ENCODE results near the gene MSRB1. TPM values are rescaled to one million over a fixed set of nuclear protein-coding genes. Genes with fewer than 3 reads are reported as not detected.

The MSRB1 gene
- total and polyA plus RNA-seq, 4 donors = 32.2 to 169 (median 98.0) TPM

- peak within 1 kb of the TSS; percentile 80 to 92 (median 90) for H3K4me3 ChIP-seq (ENCODE audit: low read depth in 1 of 3, low read length in 3 of 3)
- peak within 1 kb of the TSS; percentile 50 to 77 for H3K27ac ChIP-seq (ENCODE audit: low read depth in 1 of 2, low read length in 2 of 2)
- H3K9me3 ChIP-seq (ENCODE audit: control insufficient read depth in 4 of 4, low read length in 3 of 4) = no peaks in the 10 kb centered on the region
These were observed 16.5 kb upstream of the MSRB1 start, which contains the start of gene NDUFB10 for GRCh38 chr16:1959269-1960039. Gene NDUFB10, plus strand, starts transcription at chr16:1959538. Its CDS starts 87 bp downstream, at chr16:1959625.

GRCh38 chr16:1958715-1959268, 15.8 kb upstream of the MSRB1 start:
- Histone ChIP-seq H3K9me3 (ENCODE audit: control insufficient read depth in 4 of 4, low read length in 3 of 4) (no peaks in the 10 kb centered on the region), H3K27me3 (ENCODE audit: control insufficient read depth in 4 of 4, insufficient read depth in 4 of 4, low read length in 3 of 4) (no peaks in the 10 kb centered on the region), H3K9ac (ENCODE audit: low read depth in 1 of 2, low read length in 2 of 2) (peak overlapping the region in 1 of 2 donors; percentile 72), H3K27ac (ENCODE audit: low read depth in 1 of 2, low read length in 2 of 2) (peak overlapping the region in 1 of 2 donors; percentile 50), H3K4me3 (ENCODE audit: low read depth in 1 of 3, low read length in 3 of 3) (peak overlapping the region in 1 of 3 donors; percentile 92), H3K36me3 (ENCODE audit: control insufficient read depth in 4 of 4, insufficient read depth in 3 of 4, low read depth in 1 of 4, low read length in 3 of 4) (peaks cover 0 to 26% (median 7%) of the 10 kb centered on the region in 4 donors), H3K4me1 (ENCODE audit: control insufficient read depth in 4 of 4, insufficient read depth in 4 of 4, low read length in 3 of 4) (peaks cover 4 to 26% (median 21%) of the 10 kb centered on the region in 4 donors)
- DNase-seq (ENCODE audit: low spot score) = no peak
- WGBS = 29% methylated on average over 14 of the region's 14 CpGs
- no peak for TF ChIP-seq EGR1 (IDR thresholded peaks at IDR 0.05; ENCODE audit: low read depth in 2 of 2)
- no peak for TF ChIP-seq YY1 (IDR thresholded peaks at IDR 0.05)
- no peak for TF ChIP-seq HNF4A (conservative IDR thresholded peaks at IDR 0.05)
- TF ChIP-seq JUND (IDR thresholded peaks at IDR 0.05) = no peak
- no peak for TF ChIP-seq REST (IDR thresholded peaks at IDR 0.05)
- TF ChIP-seq FOXA1 (IDR thresholded peaks at IDR 0.05) = no peak
- no peak for TF ChIP-seq NR2F2 (IDR thresholded peaks at IDR 0.05)
- TF ChIP-seq HNF4G (IDR thresholded peaks at IDR 0.05) = no peak
- TF ChIP-seq TAF1 (conservative IDR thresholded peaks at IDR 0.05) = no peak
- no peak for TF ChIP-seq SP1 (IDR thresholded peaks at IDR 0.05)
- TF ChIP-seq, protein P1, sequence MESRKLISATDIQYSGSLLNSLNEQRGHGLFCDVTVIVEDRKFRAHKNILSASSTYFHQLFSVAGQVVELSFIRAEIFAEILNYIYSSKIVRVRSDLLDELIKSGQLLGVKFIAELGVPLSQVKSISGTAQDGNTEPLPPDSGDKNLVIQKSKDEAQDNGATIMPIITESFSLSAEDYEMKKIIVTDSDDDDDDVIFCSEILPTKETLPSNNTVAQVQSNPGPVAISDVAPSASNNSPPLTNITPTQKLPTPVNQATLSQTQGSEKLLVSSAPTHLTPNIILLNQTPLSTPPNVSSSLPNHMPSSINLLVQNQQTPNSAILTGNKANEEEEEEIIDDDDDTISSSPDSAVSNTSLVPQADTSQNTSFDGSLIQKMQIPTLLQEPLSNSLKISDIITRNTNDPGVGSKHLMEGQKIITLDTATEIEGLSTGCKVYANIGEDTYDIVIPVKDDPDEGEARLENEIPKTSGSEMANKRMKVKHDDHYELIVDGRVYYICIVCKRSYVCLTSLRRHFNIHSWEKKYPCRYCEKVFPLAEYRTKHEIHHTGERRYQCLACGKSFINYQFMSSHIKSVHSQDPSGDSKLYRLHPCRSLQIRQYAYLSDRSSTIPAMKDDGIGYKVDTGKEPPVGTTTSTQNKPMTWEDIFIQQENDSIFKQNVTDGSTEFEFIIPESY (IDR thresholded peaks at IDR 0.05) = no peak
- TF ChIP-seq, protein P2, sequence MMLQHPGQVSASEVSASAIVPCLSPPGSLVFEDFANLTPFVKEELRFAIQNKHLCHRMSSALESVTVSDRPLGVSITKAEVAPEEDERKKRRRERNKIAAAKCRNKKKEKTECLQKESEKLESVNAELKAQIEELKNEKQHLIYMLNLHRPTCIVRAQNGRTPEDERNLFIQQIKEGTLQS (IDR thresholded peaks at IDR 0.05) = no peak
- no peak for TF ChIP-seq RXRA (IDR thresholded peaks at IDR 0.05)
- TF ChIP-seq FOXA2 (IDR thresholded peaks at IDR 0.05) = no peak
- TF ChIP-seq GABPA (IDR thresholded peaks at IDR 0.05 in 1 of 2, conservative IDR thresholded peaks at IDR 0.05 in 1 of 2) = no peak
- TF ChIP-seq MAX (IDR thresholded peaks at IDR 0.05) = no peak
- no peak for TF ChIP-seq RAD21 (IDR thresholded peaks at IDR 0.05)

More at GRCh38 chr16:1959269-1960039, 16.5 kb upstream of the MSRB1 start, which contains the start of gene NDUFB10:
- TF ChIP-seq TAF1 (conservative IDR thresholded peaks at IDR 0.05) = no peak
- TF ChIP-seq, protein P2 (IDR thresholded peaks at IDR 0.05) = no peak
- TF ChIP-seq, protein P3, sequence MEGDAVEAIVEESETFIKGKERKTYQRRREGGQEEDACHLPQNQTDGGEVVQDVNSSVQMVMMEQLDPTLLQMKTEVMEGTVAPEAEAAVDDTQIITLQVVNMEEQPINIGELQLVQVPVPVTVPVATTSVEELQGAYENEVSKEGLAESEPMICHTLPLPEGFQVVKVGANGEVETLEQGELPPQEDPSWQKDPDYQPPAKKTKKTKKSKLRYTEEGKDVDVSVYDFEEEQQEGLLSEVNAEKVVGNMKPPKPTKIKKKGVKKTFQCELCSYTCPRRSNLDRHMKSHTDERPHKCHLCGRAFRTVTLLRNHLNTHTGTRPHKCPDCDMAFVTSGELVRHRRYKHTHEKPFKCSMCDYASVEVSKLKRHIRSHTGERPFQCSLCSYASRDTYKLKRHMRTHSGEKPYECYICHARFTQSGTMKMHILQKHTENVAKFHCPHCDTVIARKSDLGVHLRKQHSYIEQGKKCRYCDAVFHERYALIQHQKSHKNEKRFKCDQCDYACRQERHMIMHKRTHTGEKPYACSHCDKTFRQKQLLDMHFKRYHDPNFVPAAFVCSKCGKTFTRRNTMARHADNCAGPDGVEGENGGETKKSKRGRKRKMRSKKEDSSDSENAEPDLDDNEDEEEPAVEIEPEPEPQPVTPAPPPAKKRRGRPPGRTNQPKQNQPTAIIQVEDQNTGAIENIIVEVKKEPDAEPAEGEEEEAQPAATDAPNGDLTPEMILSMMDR (IDR thresholded peaks at IDR 0.05; ENCODE audit: low read depth, low read length, missing input control) = peak; percentile 49
- peak in 1 of 2 donors; percentile 50 for TF ChIP-seq RAD21 (IDR thresholded peaks at IDR 0.05)
- peak in 1 of 2 donors; percentile 58 for TF ChIP-seq GABPA (IDR thresholded peaks at IDR 0.05 in 1 of 2, conservative IDR thresholded peaks at IDR 0.05 in 1 of 2)
- peak in 1 of 2 donors; percentile 35 for TF ChIP-seq EGR1 (IDR thresholded peaks at IDR 0.05; ENCODE audit: low read depth in 2 of 2)
- TF ChIP-seq JUND (IDR thresholded peaks at IDR 0.05) = no peak
- no peak for TF ChIP-seq NR2F2 (IDR thresholded peaks at IDR 0.05)
- peak; percentile 73 for TF ChIP-seq YY1 (IDR thresholded peaks at IDR 0.05)
- TF ChIP-seq HNF4A (conservative IDR thresholded peaks at IDR 0.05) = no peak
- TF ChIP-seq RXRA (IDR thresholded peaks at IDR 0.05) = no peak
- no peak for TF ChIP-seq FOXA1 (IDR thresholded peaks at IDR 0.05)
- DNase-seq (ENCODE audit: low spot score) = peak; percentile 96
- H3K4me1 ChIP-seq (ENCODE audit: control insufficient read depth in 4 of 4, insufficient read depth in 4 of 4, low read length in 3 of 4) = peaks cover 4 to 28% (median 23%) of the 10 kb centered on the region in 4 donors
- WGBS = under 1% methylated on average over 79 of the region's 79 CpGs
- no peaks in the 10 kb centered on the region for H3K27me3 ChIP-seq (ENCODE audit: control insufficient read depth in 4 of 4, insufficient read depth in 4 of 4, low read length in 3 of 4)
- peaks cover 0 to 26% (median 7%) of the 10 kb centered on the region in 4 donors for H3K36me3 ChIP-seq (ENCODE audit: control insufficient read depth in 4 of 4, insufficient read depth in 3 of 4, low read depth in 1 of 4, low read length in 3 of 4)
- H3K9ac ChIP-seq (ENCODE audit: low read depth in 1 of 2, low read length in 2 of 2) = peak within 1 kb of the TSS; percentile 45 to 72
